HCT116 (cell line): ENCODE measurements around the gene PRDM12.

ENCODE experiments used
- CBX3 ChIP-seq: IDR thresholded peaks from 2 replicates; pipeline ENCODE4 v1.6.1; 2012; ENCODE audit warnings: low read depth
- CEBPB ChIP-seq: IDR thresholded peaks from 2 replicates; pipeline ENCODE4 v1.6.1; 2012; ENCODE audit warnings: low read depth
- CTCF ChIP-seq, 3 experiments: fragments of 200-600 bp in 1 of 3; sonication (generic) in 1 of 3; IDR thresholded peaks in 2 of 3; conservative IDR thresholded peaks in 1 of 3; 2 replicates each; pipeline ENCODE4 v1.5.1; 2012 to 2017; ENCODE audit warnings: low read depth in 2 of 3, low read length in 2 of 3, antibody characterized with exemption in 1 of 3, borderline replicate concordance in 1 of 3, control low read depth in 1 of 3, mild to moderate bottlenecking in 1 of 3, mixed read lengths in 1 of 3, mixed run types in 1 of 3, moderate library complexity in 1 of 3; ENCODE audit not compliant: insufficient read depth in 1 of 3
- EZH2 ChIP-seq: fragments of 200-600 bp; sonication (generic); IDR thresholded peaks from 2 replicates; pipeline ENCODE4 v1.6.1; 2017; ENCODE audit warnings: antibody characterized with exemption, mixed run types
- EZH2phosphoT487 ChIP-seq: fragments of 200-600 bp; IDR thresholded peaks from 2 replicates; pipeline ENCODE4 v1.6.1; 2018; ENCODE audit warnings: antibody characterized with exemption, borderline replicate concordance
- POLR2A ChIP-seq: IDR thresholded peaks from 2 replicates; pipeline ENCODE4 v1.7.0; 2011; ENCODE audit warnings: borderline replicate concordance; ENCODE audit not compliant: insufficient read depth, insufficient read length; ENCODE audit errors: extremely low read depth
- POLR2AphosphoS5 ChIP-seq: IDR thresholded peaks from 2 replicates; pipeline ENCODE4 v1.6.1; 2011; ENCODE audit warnings: mild to moderate bottlenecking, low read depth, low read length, moderate library complexity
- RAD21 ChIP-seq: IDR thresholded peaks from 2 replicates; pipeline ENCODE4 v1.6.1; 2012; ENCODE audit warnings: low read depth, mild to moderate bottlenecking
- SP1 ChIP-seq: IDR thresholded peaks from 2 replicates; pipeline ENCODE4 v1.6.1; 2012; ENCODE audit warnings: low read depth
- YY1 ChIP-seq: IDR thresholded peaks from 2 replicates; pipeline ENCODE4 v1.6.1; 2011; ENCODE audit warnings: low read length, low read depth, moderate library complexity, mild to moderate bottlenecking; ENCODE audit not compliant: insufficient replicate concordance; ENCODE audit errors: extremely low read depth
- TF ChIP-seq, protein P1 (sequence below): IDR thresholded peaks from 2 replicates; pipeline ENCODE4 v1.6.1; 2011; ENCODE audit warnings: mild to moderate bottlenecking, low read length, moderate library complexity; ENCODE audit not compliant: insufficient replicate concordance; ENCODE audit errors: extremely low read depth

DNA sequence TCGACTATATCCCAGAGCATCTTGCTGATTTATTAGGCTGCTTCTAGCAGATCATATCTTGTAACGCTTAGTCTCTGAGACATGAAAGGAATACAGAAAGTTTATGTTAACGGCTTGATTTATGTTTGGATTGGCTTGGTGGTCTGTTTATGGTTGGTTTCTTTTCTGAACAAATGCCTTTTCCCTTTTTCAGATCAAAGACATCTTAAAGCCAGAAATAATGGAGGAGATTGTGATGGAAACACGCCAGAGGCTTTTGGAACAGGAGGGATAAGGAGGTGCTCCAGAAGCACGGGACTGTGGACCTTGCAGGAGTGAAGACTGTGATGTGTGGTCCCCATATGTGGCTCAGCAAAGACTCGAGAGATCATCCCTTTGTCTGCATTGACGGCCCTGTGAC lies 39.1 kb downstream of the PRDM12 start:
- TF ChIP-seq CEBPB (no peak), CTCF (IDR thresholded peaks at IDR 0.05 in 2 of 3, conservative IDR thresholded peaks at IDR 0.05 in 1 of 3; ENCODE audit: borderline replicate concordance in 1 of 3, insufficient read depth in 1 of 3, low read depth in 2 of 3, low read length in 2 of 3) (no peak), EZH2phosphoT487 (no peak), POLR2AphosphoS5 (no peak), POLR2A (no peak), SP1 (no peak), CBX3 (no peak), EZH2 (no peak), RAD21 (no peak), YY1 (no peak)
- TF ChIP-seq, protein P1, sequence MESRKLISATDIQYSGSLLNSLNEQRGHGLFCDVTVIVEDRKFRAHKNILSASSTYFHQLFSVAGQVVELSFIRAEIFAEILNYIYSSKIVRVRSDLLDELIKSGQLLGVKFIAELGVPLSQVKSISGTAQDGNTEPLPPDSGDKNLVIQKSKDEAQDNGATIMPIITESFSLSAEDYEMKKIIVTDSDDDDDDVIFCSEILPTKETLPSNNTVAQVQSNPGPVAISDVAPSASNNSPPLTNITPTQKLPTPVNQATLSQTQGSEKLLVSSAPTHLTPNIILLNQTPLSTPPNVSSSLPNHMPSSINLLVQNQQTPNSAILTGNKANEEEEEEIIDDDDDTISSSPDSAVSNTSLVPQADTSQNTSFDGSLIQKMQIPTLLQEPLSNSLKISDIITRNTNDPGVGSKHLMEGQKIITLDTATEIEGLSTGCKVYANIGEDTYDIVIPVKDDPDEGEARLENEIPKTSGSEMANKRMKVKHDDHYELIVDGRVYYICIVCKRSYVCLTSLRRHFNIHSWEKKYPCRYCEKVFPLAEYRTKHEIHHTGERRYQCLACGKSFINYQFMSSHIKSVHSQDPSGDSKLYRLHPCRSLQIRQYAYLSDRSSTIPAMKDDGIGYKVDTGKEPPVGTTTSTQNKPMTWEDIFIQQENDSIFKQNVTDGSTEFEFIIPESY, result no peak
